ENCODE results near the gene CYS1.

The CYS1 gene

DNA sequence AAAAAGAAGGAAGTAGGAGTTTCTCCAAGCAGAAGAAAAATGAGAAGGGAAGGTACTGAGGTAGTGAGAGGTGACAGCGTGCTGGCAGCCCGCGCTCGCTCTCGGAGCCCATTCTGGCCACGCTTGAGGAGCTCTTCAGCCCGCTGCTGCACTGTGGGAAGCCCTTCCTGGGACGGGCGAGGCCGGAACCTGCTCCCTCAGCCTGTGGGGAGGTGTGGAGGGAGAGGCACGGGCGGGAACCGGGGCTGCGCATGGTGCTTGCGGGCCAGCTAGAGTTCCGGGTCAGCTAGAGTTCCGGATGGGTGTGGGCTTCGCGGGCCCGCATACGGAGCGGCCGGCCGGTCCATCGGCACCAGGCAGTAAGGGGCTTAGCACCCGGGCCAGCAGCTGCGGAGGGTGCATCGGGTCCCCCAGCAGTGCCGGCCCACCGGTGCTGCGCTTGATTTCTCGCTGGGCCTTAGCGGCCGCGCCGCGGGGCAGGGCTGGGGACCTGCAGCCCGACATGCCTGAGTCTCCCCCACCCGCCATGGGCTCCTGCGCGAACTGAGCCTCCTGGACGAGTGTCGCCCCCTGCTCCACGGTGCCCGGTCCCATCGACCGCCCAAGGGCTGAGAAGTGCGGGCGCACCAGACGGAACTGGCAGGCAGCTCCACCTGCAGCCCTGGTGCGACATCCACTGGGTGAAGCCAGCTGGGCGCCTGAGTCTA is 11.1 kb upstream of the CYS1 start:
- peak; percentile 18 for DNase-seq

DNA sequence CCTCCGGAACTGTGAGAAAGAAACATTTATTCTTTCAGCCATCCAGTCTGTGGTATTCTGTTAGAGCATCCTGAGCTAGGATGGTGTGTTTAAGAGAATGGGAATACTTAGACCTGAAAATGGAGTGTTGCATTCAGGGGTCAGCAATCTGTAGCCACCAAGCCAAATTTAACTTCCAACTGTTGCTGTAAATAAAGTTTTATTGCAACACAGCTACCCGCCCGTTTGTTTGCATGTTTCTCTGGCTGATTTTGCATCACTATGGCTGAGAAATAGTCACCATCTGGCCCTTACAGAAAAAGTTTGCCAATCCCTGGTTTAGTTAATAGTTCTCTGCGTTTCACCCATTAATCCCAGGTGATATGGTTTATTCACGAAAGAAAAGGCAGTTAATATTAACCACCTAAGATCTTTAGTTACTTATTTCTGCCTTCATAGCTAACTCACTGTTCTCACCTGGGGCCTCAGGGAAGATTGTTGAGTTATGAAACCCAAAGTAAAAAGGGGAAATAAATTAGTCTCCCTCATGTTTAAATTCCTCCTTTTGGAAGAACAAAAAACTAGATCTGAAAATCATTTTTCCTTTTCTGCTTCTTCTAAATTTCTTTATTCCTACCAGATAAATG is 9.5 kb upstream of the CYS1 start:
- DNase-seq: no peak

DNA sequence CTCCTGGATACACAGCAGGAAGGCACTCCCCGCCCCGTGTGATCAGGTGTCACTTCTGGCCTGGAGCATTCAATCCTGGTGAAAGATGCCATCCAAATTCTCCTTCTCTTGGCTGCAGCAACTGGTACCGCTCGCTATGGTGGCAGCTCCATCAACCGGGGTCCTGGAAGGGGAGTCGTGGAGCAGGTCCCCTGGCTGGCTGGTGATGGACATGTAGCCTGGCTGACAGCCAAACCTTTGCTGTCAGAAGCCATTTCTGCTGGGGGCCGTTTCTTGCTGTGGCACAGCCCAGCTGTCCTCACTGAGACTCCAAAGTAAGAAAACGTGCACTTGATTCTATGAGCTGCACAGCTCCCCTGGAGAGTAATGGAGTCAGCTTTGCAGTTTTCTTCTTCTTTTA is 7.1 kb upstream of the CYS1 start:
- DNase-seq: no peak

DNA sequence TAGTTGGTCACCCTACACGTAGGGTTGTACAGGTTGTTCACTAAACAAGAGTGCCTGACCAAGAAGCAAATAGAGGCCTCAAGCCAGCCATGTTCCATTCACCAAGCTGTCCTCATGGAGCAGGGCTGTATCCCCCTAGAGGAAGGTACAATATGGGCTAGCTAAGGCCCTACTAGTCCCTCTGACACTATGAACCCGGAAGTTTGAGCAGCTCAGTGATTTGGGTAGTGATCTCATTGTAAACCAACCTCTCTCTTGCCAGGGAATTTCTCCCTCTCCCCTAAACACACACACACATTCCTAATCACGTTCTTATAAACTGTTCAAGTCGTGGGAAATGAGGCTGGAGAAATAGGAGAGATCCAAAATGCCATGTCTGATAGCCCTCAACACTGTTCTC is 6.7 kb upstream of the CYS1 start:
- DNase-seq: no peak

DNA sequence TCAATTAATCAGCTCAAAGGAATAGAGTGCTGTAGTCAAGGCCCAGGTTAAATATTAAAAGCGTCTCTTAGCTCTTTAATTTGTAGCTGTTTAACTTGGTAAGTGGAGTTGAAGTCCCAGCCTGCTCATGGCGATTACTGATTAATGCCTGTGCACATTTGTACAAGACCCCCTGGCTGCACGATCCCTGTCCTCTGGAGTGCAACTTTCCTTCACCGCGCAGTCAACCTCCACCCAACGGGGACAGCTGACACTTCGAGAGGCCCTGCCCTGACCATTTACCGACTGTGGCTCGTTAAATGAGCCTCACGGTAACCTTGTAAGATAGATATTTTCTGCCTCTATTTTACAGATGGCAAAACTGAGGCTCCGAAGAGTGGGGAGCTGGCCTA is 5.5 kb upstream of the CYS1 start:
- no peak for DNase-seq

DNA sequence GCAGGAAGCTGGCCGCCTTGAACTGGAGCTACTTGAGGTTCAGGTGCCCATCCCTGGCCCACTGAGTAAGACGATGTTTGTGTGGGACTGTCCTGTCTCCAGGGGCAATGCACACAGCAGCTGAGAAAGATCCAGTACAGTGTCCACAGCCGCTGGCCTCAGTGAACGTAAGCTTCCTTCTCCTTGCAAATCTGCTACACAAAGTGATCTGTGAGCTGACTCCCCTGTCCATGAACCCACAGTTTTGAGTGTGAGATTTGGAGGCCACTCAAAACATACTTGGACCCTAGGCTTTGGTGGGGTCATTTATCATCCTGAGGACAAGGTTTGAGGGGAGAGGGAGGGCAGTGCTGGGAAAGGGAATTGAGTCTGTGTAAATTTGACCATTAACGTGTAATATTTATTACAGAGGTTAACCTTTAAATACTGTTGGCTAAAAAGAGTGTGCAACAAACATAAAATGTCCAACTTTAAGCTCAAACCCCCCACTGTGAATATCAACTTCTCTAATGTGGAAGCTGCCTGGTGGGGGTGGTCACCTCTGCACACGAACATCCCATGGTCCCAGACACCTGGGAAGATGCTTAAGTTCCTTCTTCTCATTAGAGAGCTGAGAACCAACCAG is 4.9 kb upstream of the CYS1 start:
- DNase-seq: no peak

DNA sequence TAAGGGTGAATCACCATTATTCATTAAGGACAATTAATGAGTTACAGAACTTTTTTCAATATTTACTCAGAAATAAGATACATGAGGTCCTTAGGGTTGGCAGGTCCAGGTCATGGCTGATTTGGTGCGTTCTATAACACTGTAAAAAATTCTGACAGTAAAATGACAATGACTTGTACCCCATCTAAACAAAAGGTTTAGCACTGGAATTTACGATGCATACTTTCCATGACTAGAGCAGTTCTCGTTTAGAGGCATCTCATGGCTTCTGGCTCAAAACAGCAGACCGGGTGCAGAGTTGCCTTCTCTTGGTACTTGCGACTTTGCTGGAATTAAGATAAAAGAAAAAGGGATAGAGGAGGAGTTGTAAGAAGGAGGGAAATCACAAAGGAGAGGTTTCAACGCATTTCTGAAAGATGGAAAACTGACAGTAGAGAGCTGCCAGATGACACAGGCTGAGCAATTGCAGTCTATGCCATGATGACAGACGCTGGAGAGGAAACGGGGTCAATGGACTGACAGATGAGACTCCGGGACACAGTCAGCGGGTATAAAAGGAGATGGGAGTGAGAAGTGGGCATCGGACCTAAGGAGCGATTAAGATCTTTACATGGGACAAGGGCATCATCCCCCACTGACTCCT is 4.1 kb upstream of the CYS1 start:
- no peak for DNase-seq

DNA sequence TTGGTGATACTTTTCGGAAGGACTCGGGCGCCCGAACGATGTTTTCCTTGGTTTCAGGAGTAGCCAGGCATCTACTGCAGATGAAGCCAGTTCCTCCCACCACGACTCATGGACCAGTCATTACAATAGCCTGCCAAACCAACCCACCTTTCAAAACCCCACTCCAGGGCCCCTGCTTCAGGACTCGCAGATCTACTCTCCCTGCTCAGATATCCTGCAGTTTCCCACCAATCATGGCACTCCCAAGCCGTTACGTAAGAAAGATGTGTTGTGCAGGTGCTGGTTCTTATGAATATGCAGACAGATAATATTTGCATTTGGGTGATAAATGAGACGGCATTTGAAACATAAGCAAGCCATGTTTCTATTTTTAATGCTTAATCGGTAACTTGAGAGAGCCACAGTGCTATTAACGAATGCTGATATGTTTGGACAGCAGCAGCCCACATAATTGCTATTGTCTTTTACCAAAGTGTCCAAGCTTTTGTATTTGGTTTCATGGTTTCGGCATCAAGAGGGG is 3.5 kb upstream of the CYS1 start:
- no peak for DNase-seq

DNA sequence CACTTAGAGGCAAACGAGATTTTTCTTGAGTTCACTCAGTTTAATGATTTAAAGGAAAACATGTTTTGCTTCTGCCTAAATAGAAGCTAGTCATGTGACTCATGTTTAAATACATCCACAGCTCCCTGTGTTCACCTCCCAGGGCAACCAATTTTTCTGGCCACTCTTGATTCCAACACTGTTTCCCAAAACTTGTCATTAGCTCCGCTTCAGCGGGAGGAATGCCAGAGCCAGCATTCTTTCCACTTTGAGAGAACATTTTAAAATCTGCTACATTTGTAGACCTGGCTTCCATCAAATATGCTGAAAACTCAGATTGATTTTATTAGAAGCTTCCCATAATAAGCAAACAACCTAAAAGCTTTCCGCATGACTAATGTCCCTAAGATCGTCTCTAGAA is 2.8 kb upstream of the CYS1 start:
- no peak for DNase-seq

DNA sequence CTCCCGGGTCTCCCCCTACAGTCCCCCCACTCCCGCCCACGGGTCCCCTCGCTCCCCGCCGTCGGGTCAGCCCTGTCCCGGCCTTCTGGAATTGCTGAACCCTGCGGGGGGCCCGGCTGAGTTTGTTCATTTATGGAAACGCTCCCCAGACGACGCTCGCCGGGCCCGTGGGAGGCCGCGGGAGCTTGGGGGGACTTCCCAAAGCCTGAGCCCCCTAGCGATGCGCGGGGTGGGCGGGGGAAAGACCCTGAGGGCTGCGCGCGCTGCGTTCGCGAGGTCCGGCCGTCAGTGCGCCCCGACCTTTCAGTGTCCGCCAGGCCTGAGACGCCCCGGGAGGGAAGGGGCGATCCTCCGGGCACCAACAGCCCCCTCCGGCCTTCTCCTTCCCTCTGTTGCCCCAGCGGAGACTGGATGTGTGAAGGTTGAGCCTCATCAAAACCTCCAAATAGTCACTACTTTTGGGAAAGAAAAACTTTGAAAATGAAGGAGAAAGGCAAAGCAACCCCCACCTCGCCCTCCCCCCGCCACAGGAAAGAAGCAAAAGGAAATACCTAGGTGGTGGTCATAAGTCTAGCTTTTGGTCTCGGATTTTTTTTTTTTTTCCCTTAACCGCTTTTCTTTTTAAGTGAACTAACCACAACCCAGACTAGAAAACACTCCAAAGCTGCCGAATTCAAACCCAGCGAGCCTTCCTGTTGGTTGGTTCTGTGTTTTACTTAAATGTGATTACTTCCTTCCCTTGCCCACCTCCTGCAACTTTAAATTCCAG is 509 bp upstream of the CYS1 start:
- no peak for DNase-seq

DNA sequence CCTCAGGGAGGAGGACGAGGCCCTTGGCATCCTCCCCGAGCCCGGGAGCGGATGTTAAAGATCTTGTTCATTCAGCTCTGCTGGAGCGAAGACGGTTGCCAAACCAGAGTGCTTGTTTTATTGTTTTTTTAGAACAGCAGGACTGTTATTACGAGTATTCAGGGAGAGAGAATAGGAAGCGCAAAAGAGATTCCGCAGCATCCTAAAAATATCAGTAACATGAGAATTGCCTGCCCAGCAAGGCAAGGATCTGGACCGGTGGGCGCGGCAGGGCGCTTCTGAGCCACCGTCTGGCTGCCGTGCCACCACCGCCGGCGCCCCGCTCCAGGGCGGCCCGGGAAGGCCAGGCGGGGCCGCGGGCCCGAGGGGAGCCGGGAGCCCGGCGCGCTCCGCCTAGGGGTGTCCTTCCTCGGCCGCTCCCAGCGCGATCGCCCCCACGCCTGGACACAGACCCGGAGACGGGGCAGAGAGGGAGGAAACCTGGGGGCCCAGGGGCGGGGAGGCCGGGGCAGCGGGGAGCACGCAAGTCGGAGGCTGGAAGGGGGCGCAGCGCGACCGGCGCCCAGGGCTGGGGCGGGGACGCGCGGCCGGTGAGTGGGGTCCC is 843 bp downstream of the CYS1 start:
- peak; percentile 13 for DNase-seq

DNA sequence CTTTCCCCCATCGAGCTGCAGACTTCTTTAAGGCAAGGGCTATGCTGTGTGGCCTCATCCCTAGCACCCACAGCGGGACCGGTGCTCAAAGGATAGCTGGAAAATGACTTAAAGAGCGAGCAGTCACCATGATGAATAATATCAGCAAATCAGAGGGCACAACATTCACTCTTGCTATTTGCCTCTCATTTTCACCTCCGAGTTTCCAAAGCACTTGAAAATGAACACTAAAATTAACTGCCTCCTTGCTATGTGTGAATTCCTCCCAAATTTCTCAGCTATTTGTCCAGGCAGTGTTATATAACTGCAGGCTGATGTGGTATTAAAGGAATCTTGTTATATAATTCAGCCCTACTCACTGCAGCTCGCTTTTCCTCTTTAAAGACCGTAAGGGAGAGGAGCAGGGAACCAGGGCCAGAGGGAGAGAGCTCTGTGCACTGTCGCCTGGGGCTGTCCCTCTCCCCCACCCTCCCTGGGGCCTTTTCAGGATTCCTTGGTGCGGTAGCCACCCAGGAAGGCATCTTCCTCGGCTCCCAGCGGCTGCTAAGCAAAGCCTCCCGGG is 1.4 kb downstream of the CYS1 start:
- DNase-seq: no peak

DNA sequence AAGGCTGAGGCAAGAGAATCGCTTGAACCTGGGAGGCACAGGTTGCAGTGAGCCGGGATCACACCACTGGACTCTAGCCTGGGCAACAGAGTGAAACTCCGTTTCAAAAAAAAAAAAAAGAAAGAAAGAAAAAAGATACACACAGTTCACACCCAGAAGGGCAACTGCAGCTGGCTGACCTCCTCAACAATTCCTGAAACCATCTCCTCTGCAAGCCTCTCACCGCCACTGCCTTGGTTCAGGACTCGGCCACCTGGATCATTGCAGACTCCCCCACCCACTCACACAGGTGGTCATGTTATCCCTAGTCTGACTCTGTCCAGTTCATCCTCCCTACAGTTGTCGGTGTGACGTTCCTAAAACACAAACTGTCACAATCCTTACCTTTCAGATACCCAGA is 2.2 kb downstream of the CYS1 start:
- DNase-seq: no peak

DNA sequence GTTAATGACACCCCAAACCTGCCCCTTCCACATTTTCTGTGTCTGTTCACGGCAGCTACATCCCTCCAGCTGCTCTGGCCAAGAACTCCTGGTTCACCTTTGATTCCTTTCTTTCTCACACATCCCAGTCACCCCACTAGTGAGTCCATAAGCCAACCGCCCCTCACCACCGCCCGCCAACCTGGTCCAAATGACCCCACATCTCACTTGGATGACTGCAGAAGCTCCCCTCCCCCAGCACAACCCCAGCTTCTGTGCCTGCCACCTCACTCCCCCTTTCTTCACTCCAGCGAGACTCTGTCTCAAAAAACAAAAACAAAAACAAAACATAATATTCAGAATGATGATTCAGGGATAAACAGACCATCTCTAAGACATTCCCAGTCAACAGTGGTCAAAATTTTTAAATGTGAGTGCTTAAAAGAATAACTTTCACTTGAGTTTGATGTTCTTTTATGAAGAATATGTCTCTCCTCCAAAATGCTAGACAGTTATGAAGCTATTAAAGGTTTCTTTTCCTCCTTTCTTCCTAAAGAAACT is 3.2 kb downstream of the CYS1 start:
- DNase-seq: no peak

DNA sequence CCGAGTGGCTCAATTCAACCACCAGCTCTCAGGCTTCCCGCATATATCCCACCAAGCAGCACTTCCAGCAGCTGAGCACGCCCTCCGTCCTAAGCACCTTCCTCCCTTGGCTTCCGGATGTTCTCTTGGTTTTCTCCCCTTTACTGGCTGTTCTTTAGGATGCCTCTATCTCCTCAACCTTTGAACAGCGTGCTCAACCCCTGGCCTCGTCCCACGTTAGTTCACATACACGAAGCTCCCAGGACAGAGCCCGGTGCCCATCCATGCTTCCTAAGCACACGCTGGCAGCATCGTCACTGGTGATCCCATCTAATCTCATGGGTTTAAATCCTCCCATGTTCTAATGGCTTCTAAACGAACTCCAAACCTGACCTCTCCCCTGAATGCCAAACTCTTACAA is 3.7 kb downstream of the CYS1 start:
- DNase-seq: no peak

DNA sequence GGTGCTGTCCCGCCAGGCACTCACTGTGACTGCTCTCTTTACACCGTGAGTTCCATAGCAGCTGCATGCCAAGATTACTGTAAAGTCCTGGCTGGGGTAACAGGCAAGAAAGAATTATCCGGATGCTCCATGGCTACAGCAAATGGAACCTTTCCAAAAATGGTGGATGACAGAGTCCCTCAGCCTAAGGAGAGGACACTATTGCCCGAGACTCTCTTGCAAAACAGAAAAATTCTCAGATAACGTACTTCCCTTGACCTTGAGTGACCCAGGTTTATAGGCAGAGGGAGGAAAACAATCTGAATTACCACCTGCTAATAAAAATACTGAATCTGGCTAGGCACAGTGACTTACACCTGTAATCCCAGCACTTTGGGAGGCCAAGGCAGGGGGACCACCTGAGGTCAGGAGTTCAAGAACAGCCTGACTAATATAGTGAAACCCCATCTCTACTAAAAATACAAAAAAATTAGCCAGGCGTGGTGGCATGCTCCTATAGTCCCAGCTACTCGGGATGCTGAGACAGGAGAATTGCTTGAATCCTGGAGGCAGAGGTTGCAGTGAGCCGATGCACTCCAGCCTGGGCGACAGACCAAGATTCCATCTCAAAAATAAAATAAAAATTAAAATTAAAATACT is 4.5 kb downstream of the CYS1 start:
- DNase-seq: no peak

DNA sequence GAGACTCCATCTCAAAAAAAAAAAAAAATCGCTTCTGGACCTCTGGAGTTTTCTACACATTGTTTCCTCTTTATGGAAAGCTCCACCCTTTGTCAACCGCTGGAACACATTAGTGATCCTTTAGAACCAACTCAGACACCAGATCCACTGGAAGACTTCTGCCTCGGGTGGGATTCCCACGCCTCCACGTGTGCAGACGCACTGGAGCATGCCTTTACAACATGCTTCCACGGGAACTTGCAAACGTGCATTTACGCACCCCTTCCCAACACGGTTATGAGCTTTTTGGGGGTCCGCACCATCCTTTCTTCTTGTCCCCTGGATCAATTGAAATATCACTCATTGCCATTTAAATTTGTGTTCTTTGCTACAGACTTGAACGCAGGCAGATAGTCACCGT is 5.1 kb downstream of the CYS1 start:
- no peak for DNase-seq

DNA sequence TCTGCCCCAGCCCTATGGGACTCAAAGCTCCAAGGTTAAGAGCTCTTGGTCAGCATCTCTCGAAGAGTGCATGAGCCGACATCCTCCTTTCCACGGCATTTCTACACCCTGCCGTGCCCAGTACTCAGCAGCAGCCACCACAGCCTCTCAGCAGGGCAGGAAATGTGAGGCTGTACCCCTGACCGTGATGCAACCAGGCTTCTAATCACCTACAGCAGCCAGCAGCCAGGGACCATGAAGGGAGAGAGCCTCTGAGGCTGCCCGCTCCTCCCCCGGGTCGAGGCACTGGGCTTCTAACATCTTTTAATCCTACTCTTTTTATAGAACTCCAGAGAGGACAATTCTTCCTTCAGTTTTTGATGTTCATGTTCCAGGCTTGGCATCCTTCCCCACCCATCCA is 6.5 kb downstream of the CYS1 start:
- DNase-seq: no peak

DNA sequence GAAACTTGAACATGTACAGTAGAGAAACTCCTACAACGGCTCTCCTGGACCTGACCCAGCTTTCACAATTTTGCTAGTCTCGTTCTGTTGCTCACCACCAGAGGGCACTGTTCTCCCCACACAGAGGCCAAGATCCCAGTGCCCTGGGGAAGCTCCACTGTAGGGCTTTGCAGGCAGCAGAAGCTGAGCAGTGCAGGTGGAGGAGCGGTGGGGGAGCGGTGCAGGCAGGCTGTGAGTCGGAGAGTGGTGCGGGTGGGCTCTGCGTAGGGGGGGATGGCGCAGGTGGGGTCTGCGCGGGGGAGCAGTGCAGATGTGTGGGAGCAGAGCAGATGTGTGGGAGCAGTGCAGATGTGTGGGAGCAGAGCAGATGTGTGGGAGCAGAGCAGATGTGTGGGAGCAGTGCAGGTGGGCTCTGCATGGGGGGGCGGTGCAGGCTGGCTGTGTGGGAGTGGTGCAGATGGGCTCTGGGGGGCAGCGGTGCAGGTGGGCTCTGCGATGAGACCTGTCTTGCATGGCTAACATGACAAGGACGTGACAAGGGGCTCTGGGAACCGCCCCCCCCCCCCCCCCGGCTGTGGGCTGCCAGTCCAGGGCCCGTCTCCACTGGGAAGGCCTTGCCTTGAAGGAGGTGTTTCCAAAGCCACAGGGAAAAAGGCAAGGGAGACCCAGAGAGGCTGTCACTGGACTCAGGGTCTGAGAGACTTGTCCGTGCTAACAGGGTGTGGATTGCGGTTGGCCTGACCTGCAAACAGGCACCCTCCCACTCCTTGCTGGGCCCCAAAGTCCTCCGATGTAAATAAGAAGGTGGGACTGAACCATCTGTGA is 7.3 kb downstream of the CYS1 start:
- peak; percentile 68 for DNase-seq

DNA sequence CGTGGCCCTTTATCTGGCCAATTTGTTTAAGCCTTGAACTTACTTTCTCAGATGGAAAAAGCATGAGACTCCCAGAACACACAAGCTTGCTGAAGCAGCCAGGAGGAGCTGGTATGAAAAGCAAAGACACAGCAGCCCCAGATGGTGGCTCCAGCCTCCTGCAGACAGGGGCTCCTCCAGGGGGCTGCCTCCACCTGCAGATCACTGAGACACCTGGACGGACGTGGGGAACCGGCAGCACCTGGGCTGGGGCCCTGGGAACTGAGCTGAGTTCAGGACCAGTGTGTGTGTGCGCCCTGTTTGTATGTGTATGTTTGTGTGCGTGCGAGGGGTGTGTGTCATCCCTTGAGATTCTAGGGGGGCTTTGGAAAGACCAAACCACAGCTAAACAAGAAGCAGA is 8.6 kb downstream of the CYS1 start:
- DNase-seq: no peak

DNA sequence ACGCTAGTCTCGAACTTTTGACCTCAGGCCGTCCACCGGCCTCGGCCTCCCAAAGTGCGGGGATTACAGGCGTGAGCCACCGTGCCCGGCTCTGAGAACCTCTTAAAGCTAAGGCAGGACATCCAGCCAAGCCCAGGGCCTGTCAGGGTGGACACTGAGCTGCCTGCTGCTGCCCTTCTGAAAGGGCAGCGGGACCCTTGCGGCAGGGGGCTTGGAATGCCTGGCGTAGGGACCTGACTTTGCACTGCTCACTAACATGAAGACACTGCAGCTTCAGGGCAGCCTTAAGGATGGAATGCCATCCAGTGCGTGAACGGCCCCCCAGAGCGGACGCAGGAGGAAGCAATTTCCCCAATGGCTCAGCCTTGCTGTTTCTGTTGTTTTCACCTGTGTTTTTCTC is 9.0 kb downstream of the CYS1 start:
- no peak for DNase-seq

Data from stimulated activated CD4-positive, alpha-beta T cell treated with anti-CD3 and anti-CD28 coated beads, Interleukin-4, amount 100 ng/mL, for 1 hour (primary cell).